Smooth muscle cell (in vitro differentiated cells): Measurements from ENCODE around the gene CA14. TPM values are rescaled to one million over a fixed set of nuclear protein-coding genes. Genes with fewer than 3 reads are reported as not detected.
"Not testable (repeated sequence)": the region's sequence is repeated elsewhere in the genome, so short reads cannot be mapped to it uniquely, and the experiment has no call there.

ENCODE experiments used
- DNase-seq: peaks from one replicate; lab custom pipeline; 2025; ENCODE audit not compliant: unreplicated experiment; lab: John Stamatoyannopoulos, UW
- H2AFZ ChIP-seq: fragments of 200-600 bp; sonication (generic); 2 replicates; pipeline ENCODE4 v1.6.0; 2016; ENCODE audit warnings: antibody characterized with exemption, low read depth, mild to moderate bottlenecking
- H3F3A ChIP-seq: fragments of 200-600 bp; sonication (generic); 2 replicates; pipeline ENCODE4 v1.6.0; 2017; ENCODE audit warnings: antibody characterized with exemption, low read depth
- H3K27ac ChIP-seq: fragments of 200-600 bp; sonication (generic); 2 replicates; pipeline ENCODE4 v1.5.1; 2016; ENCODE audit warnings: low read depth, mild to moderate bottlenecking
- H3K27me3 ChIP-seq: fragments of 200-600 bp; sonication (generic); 2 replicates; pipeline ENCODE4 v1.6.1; 2016; ENCODE audit warnings: low read depth, mild to moderate bottlenecking
- H3K36me3 ChIP-seq: fragments of 200-600 bp; sonication (generic); 2 replicates; pipeline ENCODE4 v1.5.1; 2016; ENCODE audit warnings: low read depth
- H3K4me1 ChIP-seq: fragments of 200-600 bp; sonication (generic); 2 replicates; pipeline ENCODE4 v1.5.1; 2016; ENCODE audit warnings: low read depth
- H3K4me2 ChIP-seq: fragments of 200-600 bp; sonication (generic); 2 replicates; pipeline ENCODE4 v1.6.0; 2016; ENCODE audit warnings: mild to moderate bottlenecking
- H3K4me3 ChIP-seq: fragments of 200-600 bp; sonication (generic); 2 replicates; pipeline ENCODE4 v1.5.1; 2016; ENCODE audit warnings: mild to moderate bottlenecking
- H3K79me2 ChIP-seq: fragments of 200-600 bp; sonication (generic); 2 replicates; pipeline ENCODE4 v1.6.0; 2016; ENCODE audit warnings: low read depth, mild to moderate bottlenecking
- H3K9ac ChIP-seq: fragments of 200-600 bp; sonication (generic); 2 replicates; pipeline ENCODE4 v1.6.0; 2016; ENCODE audit warnings: low read depth
- H3K9me3 ChIP-seq: fragments of 200-600 bp; sonication (generic); replicated peaks from 2 replicates; pipeline ENCODE4 v1.5.1; 2016; ENCODE audit warnings: low read depth
- H4K20me1 ChIP-seq: fragments of 200-600 bp; sonication (generic); 2 replicates; pipeline ENCODE4 v1.6.0; 2016; ENCODE audit warnings: low read depth
- CTCF ChIP-seq: fragments of 200-600 bp; sonication (generic); IDR thresholded peaks from 2 replicates; pipeline ENCODE4 v1.5.1; 2017; ENCODE audit warnings: borderline replicate concordance, mild to moderate bottlenecking, antibody characterized with exemption; ENCODE audit not compliant: insufficient read depth, poor library complexity, severe bottlenecking
- WGBS: methylation state at CpG from one replicate; pipeline ENCODE4 v1.1.7; 2016; ENCODE audit warnings: low lambda C conversion rate; 5-methylcytosine and 5-hydroxymethylcytosine counted together
- polyA plus RNA-seq: library from polyadenylated mRNA; unstranded; fragments of >200 nt; fragmentation: Nextera tagmentation; extraction: Ambion mirVana; gene quantifications from 2 replicates; pipeline ENCODE4 v1.2.1, GENCODE V29; 2016
- total RNA-seq: library from RNA; depleted of rRNA; stranded (reverse); fragments of >200 nt; gene quantifications from 2 replicates; pipeline ENCODE4 v1.2.3, GENCODE V29; 2014

The CA14 gene
- total and polyA plus RNA-seq, 2 experiments from 2014 or later = 0.59 TPM; not detected in 1

- Histone ChIP-seq H3K79me2 (peaks cover 40% of the 10 kb centered on the region), H3K9ac (peak within 1 kb of the TSS; percentile 81), H3K27ac (peak within 1 kb of the TSS; percentile 68), H2AFZ (peak within 1 kb of the TSS; percentile 93), H3K27me3 (no peaks in the 10 kb centered on the region), H3K4me1 (peaks cover 14% of the 10 kb centered on the region), H4K20me1 (peaks cover 13% of the 10 kb centered on the region), H3K4me3 (peak within 1 kb of the TSS; percentile 82), H3F3A (peaks cover 7% of the 10 kb centered on the region), H3K9me3 (no peaks in the 10 kb centered on the region), H3K4me2 (peak within 1 kb of the TSS; percentile 90), H3K36me3 (no peaks in the 10 kb centered on the region)
- DNase-seq = peak; percentile 65
- no peak for TF ChIP-seq CTCF
- under 1% methylated on average over 32 of the region's 33 CpGs for WGBS
Measured at GRCh38 chr1:150235852-150236613, 21.5 kb upstream of the CA14 start, which contains the start of gene ANP32E. TSS of gene ANP32E (minus strand) at chr1:150236112. CDS start at chr1:150235786, 326 bp downstream.

GRCh38 chr1:150236614-150237100 lies 20.9 kb upstream of the CA14 start:
- peaks cover 34% of the 10 kb centered on the region for H3K79me2 ChIP-seq
- peak overlapping the region; percentile 34 for H3K27ac ChIP-seq
- no peak for DNase-seq
- 36% methylated on average over 10 of the region's 10 CpGs for WGBS
- H3F3A ChIP-seq = peaks cover 7% of the 10 kb centered on the region
- peaks cover 13% of the 10 kb centered on the region for H4K20me1 ChIP-seq
- peaks cover 14% of the 10 kb centered on the region for H3K4me1 ChIP-seq
- H3K27me3 ChIP-seq = no peaks in the 10 kb centered on the region
- peak overlapping the region; percentile 90 for H3K4me2 ChIP-seq
- no peaks in the 10 kb centered on the region for H3K9me3 ChIP-seq
- H3K36me3 ChIP-seq = no peaks in the 10 kb centered on the region
- peak overlapping the region; percentile 53 for H3K9ac ChIP-seq
- TF ChIP-seq CTCF = no peak
- H3K4me3 ChIP-seq = peak overlapping the region; percentile 82
- H2AFZ ChIP-seq = peak overlapping the region; percentile 93

- not testable (repeated sequence) for H3K9me3 ChIP-seq, H3K27ac ChIP-seq, H3K4me3 ChIP-seq, H3F3A ChIP-seq, DNase-seq, H3K27me3 ChIP-seq, H3K9ac ChIP-seq, H3K36me3 ChIP-seq
- H3K79me2 ChIP-seq = peaks cover 31% of the 10 kb centered on the region
- peaks cover 14% of the 10 kb centered on the region for H3K4me1 ChIP-seq
- H4K20me1 ChIP-seq = peaks cover 13% of the 10 kb centered on the region
- peak overlapping the region; percentile 90 for H3K4me2 ChIP-seq
- peak overlapping the region; percentile 93 for H2AFZ ChIP-seq
- whole genome bisulfite sequencing = 91% methylated on average over 13 of the region's 13 CpGs
Measured at GRCh38 chr1:150237176-150237575, 20.4 kb upstream of the CA14 start.

GRCh38 chr1:150237746-150238145 lies 19.8 kb upstream of the CA14 start:
- no peak overlapping the region for H3K9ac ChIP-seq
- peaks cover 7% of the 10 kb centered on the region for H3F3A ChIP-seq
- H3K4me2 ChIP-seq = no peak overlapping the region
- no peak for TF ChIP-seq CTCF
- peaks cover 14% of the 10 kb centered on the region for H3K4me1 ChIP-seq
- no peak for DNase-seq
- WGBS = 94% methylated on average over 21 of the region's 21 CpGs
- no peak overlapping the region for H3K27ac ChIP-seq
- H3K4me3 ChIP-seq = no peak overlapping the region
- no peaks in the 10 kb centered on the region for H3K36me3 ChIP-seq
- H2AFZ ChIP-seq = no peak overlapping the region
- no peaks in the 10 kb centered on the region for H3K27me3 ChIP-seq
- H3K79me2 ChIP-seq = peaks cover 26% of the 10 kb centered on the region
- peaks cover 9% of the 10 kb centered on the region for H4K20me1 ChIP-seq
- H3K9me3 ChIP-seq = no peaks in the 10 kb centered on the region
